Fibroblast of lung (primary cell): ENCODE data around the gene PIM3. TPM values are rescaled to one million over a fixed set of nuclear protein-coding genes. Genes with fewer than 3 reads are reported as not detected.

Source experiments
- DNase-seq, 2 donors: peaks; one replicate each; pipeline versions ENCODE4 v3.0.0 to v3.0.0-alpha.2; 2010; ENCODE audit warnings: low read depth in 2 of 2
- H2AFZ ChIP-seq: 2 replicates; pipeline ENCODE4 v1.5.1; 2012; ENCODE audit warnings: low read length, control low read depth, inconsistent platforms
- H3K27ac ChIP-seq: 2 replicates; pipeline ENCODE4 v1.5.1; 2011; ENCODE audit warnings: low read length, control low read depth; ENCODE audit not compliant: insufficient read depth
- H3K27me3 ChIP-seq: 2 replicates; pipeline ENCODE4 v1.5.1; 2011; ENCODE audit warnings: mild to moderate bottlenecking, low read length; ENCODE audit not compliant: control insufficient read depth, insufficient read depth
- H3K36me3 ChIP-seq: 2 replicates; pipeline ENCODE4 v1.5.1; 2011; ENCODE audit warnings: low read length; ENCODE audit not compliant: control insufficient read depth, insufficient read depth
- H3K4me1 ChIP-seq: 2 replicates; pipeline ENCODE4 v1.5.1; 2011; ENCODE audit warnings: low read length; ENCODE audit not compliant: control insufficient read depth, insufficient read depth; ENCODE audit errors: extremely low read depth
- H3K4me2 ChIP-seq: 2 replicates; pipeline ENCODE4 v1.5.1; 2011; ENCODE audit warnings: low read length, control low read depth; ENCODE audit not compliant: insufficient read depth; ENCODE audit errors: extremely low read depth
- H3K4me3 ChIP-seq, 4 experiments: fragments of 200-600 bp in 1 of 4; sonication (generic) in 1 of 4; replicated peaks in 1 of 4; 2 replicates each; pipeline ENCODE4 v1.5.1; 2011 to 2016; ENCODE audit warnings: low read length in 4 of 4, low read depth in 3 of 4, mild to moderate bottlenecking in 3 of 4, control low read depth in 2 of 4, inconsistent platforms in 1 of 4, mixed read lengths in 1 of 4; ENCODE audit not compliant: insufficient read depth in 1 of 4; ENCODE audit errors: control extremely low read depth in 1 of 4
- H3K79me2 ChIP-seq: 2 replicates; pipeline ENCODE4 v1.5.1; 2012; ENCODE audit warnings: mild to moderate bottlenecking, low read length, inconsistent platforms; ENCODE audit not compliant: control insufficient read depth, insufficient read depth
- H3K9ac ChIP-seq: 2 replicates; pipeline ENCODE4 v1.5.1; 2011; ENCODE audit warnings: mild to moderate bottlenecking, low read length, control low read depth; ENCODE audit not compliant: insufficient read depth
- H3K9me3 ChIP-seq: 2 replicates; pipeline ENCODE4 v1.5.1; 2012; ENCODE audit warnings: low read depth, low read length; ENCODE audit not compliant: control insufficient read depth, insufficient read depth
- H4K20me1 ChIP-seq: 2 replicates; pipeline ENCODE4 v1.5.1; 2011; ENCODE audit warnings: low read length; ENCODE audit not compliant: control insufficient read depth, insufficient read depth; ENCODE audit errors: extremely low read depth
- CTCF ChIP-seq, 2 donors: IDR thresholded peaks in 1 of 2; conservative IDR thresholded peaks in 1 of 2; 1 replicate in 1 of 2; 2 replicates in 1 of 2; pipeline ENCODE4 v1.5.1; 2011 to 2012; ENCODE audit warnings: low read length in 2 of 2, control low read depth in 1 of 2, inconsistent platforms in 1 of 2, low read depth in 1 of 2, mild to moderate bottlenecking in 1 of 2
- EZH2 ChIP-seq: IDR thresholded peaks from 2 replicates; pipeline ENCODE4 v1.5.1; 2012; ENCODE audit warnings: low read length, control low read depth, mild to moderate bottlenecking; ENCODE audit errors: missing control alignments
- polyA plus RNA-seq, 2 donors: library from polyadenylated mRNA; depleted of rRNA in 1 of 2; stranded (reverse) in 1 of 2; unstranded in 1 of 2; fragments of >200 nt; gene quantifications; 2 replicates each; pipeline ENCODE4 v1.2.1, GENCODE V29; 2011 to 2012; ENCODE audit warnings: missing spikeins in 1 of 2
- total RNA-seq: library from RNA; depleted of rRNA; stranded (reverse); fragments of >200 nt; gene quantifications from 2 replicates; pipeline ENCODE4 v1.2.1, GENCODE V29; 2014

The PIM3 gene
- total and polyA plus RNA-seq, 2 donors (not counting 1 experiment from before 2014, with no cell fraction given), result 6.8 to 47.7 TPM

GRCh38 chr22:49921508-49922278 is 38.9 kb upstream of the PIM3 start:
- H3K27ac ChIP-seq, result no peak overlapping the region
- no peak overlapping the region for H3K9ac ChIP-seq
- TF ChIP-seq EZH2 (no peak), CTCF (conservative IDR thresholded peaks at IDR 0.05 in 1 of 2, IDR thresholded peaks at IDR 0.05 in 1 of 2; ENCODE audit: low read depth in 1 of 2, low read length in 2 of 2) (no peak)
- H4K20me1 ChIP-seq, result no peaks in the 10 kb centered on the region
- no peak for DNase-seq
- peaks cover 12% of the 10 kb centered on the region for H3K36me3 ChIP-seq
- H3K4me2 ChIP-seq, result no peak overlapping the region
- no peaks in the 10 kb centered on the region for H3K9me3 ChIP-seq
- no peak overlapping the region for H3K4me3 ChIP-seq
- H3K27me3 ChIP-seq, result no peaks in the 10 kb centered on the region
- H3K4me1 ChIP-seq, result peaks cover 5% of the 10 kb centered on the region
- no peak overlapping the region for H2AFZ ChIP-seq
- H3K79me2 ChIP-seq, result peaks cover 5% of the 10 kb centered on the region

DNA sequence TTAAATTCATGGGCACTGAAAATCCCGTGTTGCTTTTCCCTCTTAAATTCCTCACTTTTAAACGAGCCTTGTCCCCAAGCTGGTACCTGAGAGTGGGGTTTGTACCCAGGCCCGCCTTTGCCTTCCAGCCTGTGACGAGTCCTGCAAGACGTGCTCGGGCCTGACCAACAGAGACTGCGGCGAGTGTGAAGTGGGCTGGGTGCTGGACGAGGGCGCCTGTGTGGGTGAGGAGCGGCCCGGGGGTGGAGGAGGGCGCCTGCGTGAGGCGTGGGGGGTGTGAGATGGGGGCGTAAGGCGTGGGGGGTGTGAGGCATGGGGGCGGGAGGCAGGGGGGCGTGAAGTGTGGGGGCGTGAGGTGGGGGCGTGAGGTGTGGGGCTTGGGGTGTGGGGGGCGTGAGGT is 38.1 kb upstream of the PIM3 start:
- Histone ChIP-seq H3K9ac (no peak overlapping the region), H3K27me3 (no peaks in the 10 kb centered on the region), H3K36me3 (peaks cover 12% of the 10 kb centered on the region), H3K27ac (no peak overlapping the region), H2AFZ (no peak overlapping the region), H3K4me2 (no peak overlapping the region), H3K4me1 (peaks cover 5% of the 10 kb centered on the region), H3K9me3 (no peaks in the 10 kb centered on the region), H4K20me1 (no peaks in the 10 kb centered on the region), H3K4me3 (no peak overlapping the region), H3K79me2 (peaks cover 3% of the 10 kb centered on the region)
- TF ChIP-seq EZH2 (no peak), CTCF (conservative IDR thresholded peaks at IDR 0.05 in 1 of 2, IDR thresholded peaks at IDR 0.05 in 1 of 2; ENCODE audit: low read depth in 1 of 2, low read length in 2 of 2) (no peak)
- DNase-seq, result no peak

DNA sequence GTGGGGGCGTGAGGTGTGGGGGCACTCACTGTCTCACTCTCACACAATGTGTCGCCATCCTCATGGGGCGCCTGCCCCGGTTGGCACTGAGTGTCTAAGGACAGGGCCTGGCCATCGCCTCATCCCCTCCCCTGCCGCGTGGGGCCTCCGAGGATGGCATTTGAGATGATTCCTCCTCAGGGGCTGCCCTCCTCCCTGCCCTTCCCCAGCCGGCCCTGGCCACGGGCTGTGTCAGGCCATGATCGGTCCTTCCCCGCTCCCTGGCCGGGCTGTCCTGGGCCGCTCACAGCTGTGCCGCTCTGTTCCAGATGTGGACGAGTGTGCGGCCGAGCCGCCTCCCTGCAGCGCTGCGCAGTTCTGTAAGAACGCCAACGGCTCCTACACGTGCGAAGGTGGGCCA is 37.6 kb upstream of the PIM3 start:
- Histone ChIP-seq H3K27ac (no peak overlapping the region), H3K9me3 (no peaks in the 10 kb centered on the region), H2AFZ (no peak overlapping the region), H3K36me3 (peaks cover 12% of the 10 kb centered on the region), H4K20me1 (no peaks in the 10 kb centered on the region), H3K9ac (no peak overlapping the region), H3K4me2 (no peak overlapping the region), H3K4me3 (no peak overlapping the region), H3K4me1 (peaks cover 5% of the 10 kb centered on the region), H3K27me3 (no peaks in the 10 kb centered on the region), H3K79me2 (peaks cover 3% of the 10 kb centered on the region)
- TF ChIP-seq CTCF (conservative IDR thresholded peaks at IDR 0.05 in 1 of 2, IDR thresholded peaks at IDR 0.05 in 1 of 2; ENCODE audit: low read depth in 1 of 2, low read length in 2 of 2) (no peak), EZH2 (no peak)
- DNase-seq, result no peak
